HepG2 (cell line): Measurements from ENCODE around the gene OR4N5. TPM values are rescaled to one million over a fixed set of nuclear protein-coding genes. Genes with fewer than 3 reads are reported as not detected.

Source experiments
- ATAC-seq: fragments of 200-7000 bp; cut with Tn5 transposase; 3 replicates; pipeline ENCODE4 v1.9.1; 2020; ENCODE audit warnings: mild to moderate bottlenecking, moderate library complexity
- BruUV-seq: library from RNA; stranded (reverse); fragments of 400-500 nt; replicated peaks from 2 replicates; lab custom pipeline; 2021; lab: Mats Ljungman, UMichigan
- CTCF ChIA-PET: fragments of 300-600 bp; formaldehyde crosslinking; extraction: SDS; loops from one replicate; lab custom pipeline; 2021; ENCODE audit warnings: low total read pairs, inconsistent platforms, low intra/inter-chr PET ratio; lab: Yijun Ruan, JAX
- POLR2A ChIA-PET: fragments of 350-600 bp; sonication (Branson Sonifier 250); formaldehyde crosslinking; loops from one replicate; lab custom pipeline; 2020; ENCODE audit warnings: antibody characterized with exemption, inconsistent platforms; lab: Yijun Ruan, JAX
- DNase-seq: peaks from one replicate; pipeline ENCODE4 v3.0.0-alpha.2; 2015; ENCODE audit warnings: low spot score
- FAIRE-seq: peaks from 3 replicates; lab custom pipeline; 2011; peaks lifted over from hg19 to GRCh38; lab: Jason Lieb, UNC
- H2AFZ ChIP-seq: one replicate; pipeline ENCODE4 v1.6.1; 2011; ENCODE audit warnings: low read length, inconsistent platforms
- H3K27ac ChIP-seq: fragments of 300-600 bp; 3 replicates; pipeline ENCODE4 v1.8.0; 2011; ENCODE audit warnings: mixed run types, mild to moderate bottlenecking, mixed read lengths, low read length, inconsistent platforms; ENCODE audit not compliant: insufficient read depth; ENCODE audit errors: extremely low read length
- H3K27me3 ChIP-seq, 2 experiments: fragments of 200-600 bp in 1 of 2; 2 replicates in 1 of 2; 3 replicates in 1 of 2; pipeline versions ENCODE4 v1.6.0 to v1.8.0; 2011; ENCODE audit warnings: low read length in 2 of 2, mild to moderate bottlenecking in 2 of 2, moderate library complexity in 2 of 2, inconsistent platforms in 1 of 2; ENCODE audit not compliant: insufficient read depth in 2 of 2, control insufficient read depth in 1 of 2
- H3K36me3 ChIP-seq, 2 experiments: fragments of 200-600 bp in 1 of 2; replicated peaks in 1 of 2; 2 replicates in 1 of 2; 3 replicates in 1 of 2; pipeline versions ENCODE4 v1.5.1 to v1.8.0; 2011; ENCODE audit warnings: low read length in 2 of 2, inconsistent platforms in 1 of 2; ENCODE audit not compliant: insufficient read depth in 2 of 2, control insufficient read depth in 1 of 2
- H3K4me1 ChIP-seq: 2 replicates; pipeline ENCODE4 v1.5.1; 2012; ENCODE audit warnings: low read length, inconsistent platforms; ENCODE audit not compliant: insufficient read depth
- H3K4me2 ChIP-seq: 2 replicates; pipeline ENCODE4 v1.6.0; 2011; ENCODE audit warnings: low read depth, low read length, inconsistent platforms
- H3K4me3 ChIP-seq, 3 experiments: fragments of 200-600 bp in 1 of 3; sonication (generic), shearing (Covaris generic) in 1 of 3; replicated peaks in 1 of 3; 2 replicates each; pipeline ENCODE4 v1.5.1; 2011 to 2016; ENCODE audit warnings: low read length in 3 of 3, inconsistent platforms in 2 of 3, low read depth in 2 of 3, mild to moderate bottlenecking in 2 of 3, control low read depth in 1 of 3, mixed read lengths in 1 of 3; ENCODE audit not compliant: insufficient read depth in 1 of 3
- H3K79me2 ChIP-seq: one replicate; pipeline ENCODE4 v1.6.1; 2011; ENCODE audit warnings: low read length, inconsistent platforms; ENCODE audit not compliant: insufficient read depth
- H3K9ac ChIP-seq: 2 replicates; pipeline ENCODE4 v1.6.0; 2011; ENCODE audit warnings: mild to moderate bottlenecking, low read depth, low read length, inconsistent platforms; ENCODE audit not compliant: insufficient read depth
- H3K9me3 ChIP-seq: 2 replicates; pipeline ENCODE4 v1.5.1; 2012; ENCODE audit warnings: mild to moderate bottlenecking, low read length
- H4K20me1 ChIP-seq: 2 replicates; pipeline ENCODE4 v1.6.0; 2011; ENCODE audit warnings: inconsistent platforms, mild to moderate bottlenecking, low read length, moderate library complexity; ENCODE audit not compliant: insufficient read depth
- GPN1 ChIP-seq: sonication (generic); formaldehyde crosslinking; IDR thresholded peaks from 2 replicates; pipeline ENCODE4 v1.5.1; 2020; ENCODE audit warnings: missing genetic modification reagents, borderline replicate concordance
- JUN ChIP-seq: sonication (generic); formaldehyde crosslinking; IDR thresholded peaks from 2 replicates; pipeline ENCODE4 v1.4.0; 2020; ENCODE audit warnings: mild to moderate bottlenecking, missing genetic modification reagents
- ZNF34 ChIP-seq: sonication (generic); formaldehyde crosslinking; IDR thresholded peaks from 2 replicates; pipeline ENCODE4 v1.4.0; 2020; ENCODE audit warnings: mild to moderate bottlenecking, missing genetic modification reagents, borderline replicate concordance
- in situ Hi-C: cut with HindIII; loops from 2 replicates; pipeline ENCODE4 v1.10.0; 2017; ENCODE audit warnings: low pct_unique_long_range_greater_than_20kb; ENCODE audit not compliant: extremely low pct_ligation_motif_present
- intact Hi-C: fragments of 100-400 bp; cut with micrococcal nuclease; formaldehyde crosslinking; loops from one replicate; pipeline ENCODE4 v1.10.0; 2022; ENCODE audit not compliant: unreplicated experiment
- polyA plus RNA-seq, 8 experiments: library from polyadenylated mRNA; depleted of rRNA in 3 of 8; stranded (reverse) in 7 of 8; unstranded in 1 of 8; fragments of >200 nt; fragmentation: Illumina TruSeq in 4 of 8; extraction: Trizol in 4 of 8; gene quantifications; 2 replicates each; pipeline versions ENCODE4 v1.2.1 to v1.2.3, GENCODE V29; 2011 to 2016; ENCODE audit warnings: low read depth in 4 of 8, missing spikeins in 1 of 8, mixed read lengths in 1 of 8; ENCODE audit not compliant: insufficient read depth in 1 of 8
- small RNA-seq, 3 experiments: library from RNA; depleted of rRNA; stranded (forward); fragments of <200 nt; gene quantifications; one replicate each; pipeline ENCODE3, GENCODE V24; 2012; ENCODE audit warnings: low read depth in 2 of 3, low replicate concordance in 1 of 3; ENCODE audit not compliant: insufficient read length in 3 of 3, insufficient read depth in 2 of 3
- total RNA-seq, 5 experiments: library from RNA; depleted of rRNA; stranded (reverse); fragments of >200 nt; fragmentation: Illumina TruSeq; extraction: Trizol; gene quantifications; 2 replicates each; pipeline ENCODE4 v1.2.3, GENCODE V29; 2016; ENCODE audit warnings: low read depth in 1 of 5

OR4N5 gene
- total and polyA plus RNA-seq, 2 of the 13 experiments (the other 11 are each of a cell fraction or from before 2014, with no cell fraction given), result not detected

- Histone ChIP-seq H3K4me1 (no peaks in the 10 kb centered on the region), H3K36me3 (no peaks in the 10 kb centered on the region), H3K27me3 (0 out of 5 replicates have a peak, but pooled peaks cover 0 to 8% of the 10 kb centered on the region in 2 experiments), H3K27ac (no peak overlapping the region), H4K20me1 (no peaks in the 10 kb centered on the region), H3K9me3 (no peaks in the 10 kb centered on the region), H3K4me2 (no peak overlapping the region), H3K4me3 (no peak overlapping the region), H2AFZ (no peak overlapping the region), H3K9ac (no peak overlapping the region), H3K79me2 (no peaks in the 10 kb centered on the region)
- DNase-seq, result no peak
- no TSS peak for BruUV-seq
- POLR2A ChIA-PET, result no interaction called here
- intact Hi-C loops, result no loop called here
- in situ Hi-C loops, result no loop called here
- no peak for ATAC-seq
- TF ChIP-seq ZNF34 (no peak), JUN (CRISPR knock-in tag) (no peak), GPN1 (CRISPR knock-in tag) (no peak)
- CTCF ChIA-PET, result no interaction called here
- no peak for FAIRE-seq
Measured at GRCh38 chr14:20194101-20194500, 55.5 kb downstream of the OR4N5 start.

Small RNA genes within 50 kb of the gene (small RNA-seq; reads per million reads assigned to genes)
- 0 reads per million in 3 experiments for gene GTF2IP22
- gene RNA5SP380, result 0 reads per million in 3 experiments

Other genes with a start within 250 kb of the OR4N5 start
- not detected in 2 replicates for gene OR4K5, start 218.2 kb upstream of the OR4N5 start, total RNA-seq (2016; rRNA removed; fragmentation: Illumina TruSeq; extraction: Trizol)
- not detected in 2 replicates for gene OR4K5, start 218.2 kb upstream of the OR4N5 start, polyA plus RNA-seq (2011; rRNA removed)
- not detected in 2 replicates for gene OR4K1, start 207.9 kb upstream of the OR4N5 start, total RNA-seq (2016; rRNA removed; fragmentation: Illumina TruSeq; extraction: Trizol)
- not detected in 2 replicates for gene OR4K1, start 207.9 kb upstream of the OR4N5 start, polyA plus RNA-seq (2011; rRNA removed)
- not detected in 2 replicates for gene OR4K15, start 163.2 kb upstream of the OR4N5 start, total RNA-seq (2016; rRNA removed; fragmentation: Illumina TruSeq; extraction: Trizol)
- not detected in 2 replicates for gene OR4K15, start 163.2 kb upstream of the OR4N5 start, polyA plus RNA-seq (2011; rRNA removed)
- not detected in 2 replicates for gene OR4Q2, start 136.7 kb upstream of the OR4N5 start, total RNA-seq (2016; rRNA removed; fragmentation: Illumina TruSeq; extraction: Trizol)
- not detected in 2 replicates for gene OR4Q2, start 136.7 kb upstream of the OR4N5 start, polyA plus RNA-seq (2011; rRNA removed)
- gene OR4K14, start 119.5 kb upstream of the OR4N5 start, total RNA-seq (2016; rRNA removed; fragmentation: Illumina TruSeq; extraction: Trizol), result not detected in 2 replicates
- gene OR4K14, start 119.5 kb upstream of the OR4N5 start, polyA plus RNA-seq (2011; rRNA removed), result not detected in 2 replicates
- gene OR4K13, start 102.8 kb upstream of the OR4N5 start, total RNA-seq (2016; rRNA removed; fragmentation: Illumina TruSeq; extraction: Trizol), result not detected in 2 replicates
- gene OR4K13, start 102.8 kb upstream of the OR4N5 start, polyA plus RNA-seq (2011; rRNA removed), result not detected in 2 replicates
- not detected in 2 replicates for gene OR4L1, start 78.8 kb upstream of the OR4N5 start, total RNA-seq (2016; rRNA removed; fragmentation: Illumina TruSeq; extraction: Trizol)
- not detected in 2 replicates for gene OR4L1, start 78.8 kb upstream of the OR4N5 start, polyA plus RNA-seq (2011; rRNA removed)
- gene OR4K17, start 28.1 kb upstream of the OR4N5 start, total RNA-seq (2016; rRNA removed; fragmentation: Illumina TruSeq; extraction: Trizol), result not detected in 2 replicates
- gene OR4K17, start 28.1 kb upstream of the OR4N5 start, polyA plus RNA-seq (2011; rRNA removed), result not detected in 2 replicates
- gene OR11G2, start 52.1 kb downstream of the OR4N5 start, total RNA-seq (2016; rRNA removed; fragmentation: Illumina TruSeq; extraction: Trizol), result not detected in 2 replicates
- gene OR11G2, start 52.1 kb downstream of the OR4N5 start, polyA plus RNA-seq (2011; rRNA removed), result not detected in 2 replicates
- gene OR11H6, start 84.9 kb downstream of the OR4N5 start, total RNA-seq (2016; rRNA removed; fragmentation: Illumina TruSeq; extraction: Trizol), result not detected in 2 replicates
- not detected in 2 replicates for gene OR11H6, start 84.9 kb downstream of the OR4N5 start, polyA plus RNA-seq (2011; rRNA removed)
- not detected in 2 replicates for gene OR11H7, start 90.2 kb downstream of the OR4N5 start, total RNA-seq (2016; rRNA removed; fragmentation: Illumina TruSeq; extraction: Trizol)
- not detected in 2 replicates for gene OR11H7, start 90.2 kb downstream of the OR4N5 start, polyA plus RNA-seq (2011; rRNA removed)
- not detected in 2 replicates for gene OR11H4, start 100.5 kb downstream of the OR4N5 start, total RNA-seq (2016; rRNA removed; fragmentation: Illumina TruSeq; extraction: Trizol)
- not detected in 2 replicates for gene OR11H4, start 100.5 kb downstream of the OR4N5 start, polyA plus RNA-seq (2011; rRNA removed)
- 28.5 and 44.6 TPM in 2 replicates for gene TTC5, start 167.1 kb downstream of the OR4N5 start, total RNA-seq (2016; rRNA removed; fragmentation: Illumina TruSeq; extraction: Trizol)
- gene TTC5, start 167.1 kb downstream of the OR4N5 start, polyA plus RNA-seq (2011; rRNA removed), result 8.2 and 8.7 TPM in 2 replicates
- gene CCNB1IP1, start 194.5 kb downstream of the OR4N5 start, total RNA-seq (2016; rRNA removed; fragmentation: Illumina TruSeq; extraction: Trizol), result 98.3 and 110 TPM in 2 replicates
- 101 and 125 TPM in 2 replicates for gene CCNB1IP1, start 194.5 kb downstream of the OR4N5 start, polyA plus RNA-seq (2011; rRNA removed)
- gene PARP2, start 204.8 kb downstream of the OR4N5 start, total RNA-seq (2016; rRNA removed; fragmentation: Illumina TruSeq; extraction: Trizol), result 37.3 and 39.1 TPM in 2 replicates
- 31.3 and 38.4 TPM in 2 replicates for gene PARP2, start 204.8 kb downstream of the OR4N5 start, polyA plus RNA-seq (2011; rRNA removed)